T-helper 1 cell treated with Interleukin-12 subunit alpha and Interleukin-12 subunit beta and Interleukin-4 antibody, amounts not matched to agents 30 μg/mL and 1 μg/mL, for 36 hours (primary cell): ENCODE measurements around the gene USP53.
"Not testable (repeated sequence)": the region's sequence is repeated elsewhere in the genome, so short reads cannot be mapped to it uniquely, and the experiment has no call there.

Experiments used
- H3K27ac Mint-ChIP-seq: one replicate; pipeline ENCODE4 v1.8.0; 2021; ENCODE audit warnings: mild to moderate bottlenecking, mixed read lengths
- H3K27me3 Mint-ChIP-seq: one replicate; pipeline ENCODE4 v1.8.0; 2021; ENCODE audit warnings: low read depth, mixed read lengths
- H3K36me3 Mint-ChIP-seq: one replicate; pipeline ENCODE4 v1.8.0; 2021; ENCODE audit warnings: low read depth, mixed read lengths
- H3K4me1 Mint-ChIP-seq: one replicate; pipeline ENCODE4 v1.8.0; 2021; ENCODE audit warnings: low read depth, mixed read lengths
- H3K4me3 Mint-ChIP-seq: one replicate; pipeline ENCODE4 v1.8.0; 2021; ENCODE audit warnings: mild to moderate bottlenecking, moderate library complexity, mixed read lengths
- H3K9me3 Mint-ChIP-seq: one replicate; pipeline ENCODE4 v1.8.0; 2021; ENCODE audit warnings: mixed read lengths

The USP53 gene

DNA sequence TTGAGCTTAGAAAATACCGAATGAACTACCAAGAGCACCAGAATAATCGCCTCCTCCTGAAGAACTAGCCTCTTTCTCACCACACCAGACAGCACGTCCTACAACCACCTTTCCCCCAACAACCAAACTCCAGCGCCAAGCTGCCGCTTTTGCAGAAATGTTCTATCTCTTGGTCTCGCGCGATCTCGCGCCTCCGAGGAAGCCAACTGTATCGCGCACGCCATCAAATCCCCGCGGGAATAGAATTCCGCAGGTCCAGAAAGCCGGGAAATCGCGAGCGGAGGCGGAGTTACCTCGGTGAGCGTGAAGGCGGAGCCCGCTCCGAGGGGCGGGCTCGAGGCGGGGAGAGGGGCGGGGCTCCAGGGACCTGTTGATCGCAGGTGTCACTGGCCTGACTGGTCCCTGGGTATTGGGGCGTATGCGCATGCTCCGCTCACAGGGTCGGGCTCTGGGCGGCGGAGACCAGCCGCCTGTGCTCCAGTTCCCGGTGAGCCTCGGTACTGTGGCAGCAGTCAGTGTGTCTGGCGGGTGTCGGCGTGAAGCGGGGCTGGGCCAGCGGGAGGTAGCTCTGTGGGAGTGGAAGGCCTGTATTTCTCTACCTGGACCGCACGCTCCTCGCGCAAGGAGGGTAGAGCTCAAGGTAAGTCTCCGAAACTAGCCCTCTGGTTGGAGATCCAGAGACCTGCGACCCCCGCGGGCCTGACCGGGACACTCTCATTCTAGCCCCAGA lies at the start of gene USP53:
Gene USP53 (plus strand): TSS at position 480 of the 730 bp plus-strand sequence. CDS start 27,047 bp downstream, outside the sequence.
- peak within 1 kb of the TSS; percentile 95 for H3K27ac Mint-ChIP-seq
- H3K4me1 Mint-ChIP-seq, result peaks cover 28% of the 10 kb centered on the region
- peaks cover under 1% of the 10 kb centered on the region for H3K36me3 Mint-ChIP-seq
- no peaks in the 10 kb centered on the region for H3K9me3 Mint-ChIP-seq
- peak within 1 kb of the TSS; percentile 98 for H3K4me3 Mint-ChIP-seq
- H3K27me3 Mint-ChIP-seq, result peaks cover 10% of the 10 kb centered on the region

DNA sequence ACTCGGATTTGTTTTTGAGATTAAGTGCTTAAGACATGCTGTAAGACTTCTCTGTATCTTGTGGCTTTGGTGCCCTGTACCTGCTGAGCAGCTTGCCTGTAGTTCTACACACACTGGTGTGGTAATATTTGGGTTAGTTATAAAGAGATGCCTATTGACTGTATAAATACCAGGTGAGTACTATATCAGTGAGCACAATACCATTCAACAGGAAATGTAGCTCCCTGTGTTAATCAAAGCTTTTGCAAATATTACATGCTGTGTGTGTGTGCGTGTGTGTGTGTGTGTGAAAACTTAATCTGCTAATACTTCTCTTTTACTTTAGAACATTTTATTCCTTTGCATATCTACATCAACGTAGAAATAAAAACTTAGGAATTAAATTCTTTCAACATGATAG lies 46.7 kb upstream of the USP53 start:
- Mint-ChIP-seq H3K36me3 (no peaks in the 10 kb centered on the region), H3K27me3 (peaks cover 6% of the 10 kb centered on the region), H3K4me1 (no peaks in the 10 kb centered on the region), H3K4me3 (no peak overlapping the region), H3K9me3 (no peaks in the 10 kb centered on the region), H3K27ac (no peak overlapping the region)

DNA sequence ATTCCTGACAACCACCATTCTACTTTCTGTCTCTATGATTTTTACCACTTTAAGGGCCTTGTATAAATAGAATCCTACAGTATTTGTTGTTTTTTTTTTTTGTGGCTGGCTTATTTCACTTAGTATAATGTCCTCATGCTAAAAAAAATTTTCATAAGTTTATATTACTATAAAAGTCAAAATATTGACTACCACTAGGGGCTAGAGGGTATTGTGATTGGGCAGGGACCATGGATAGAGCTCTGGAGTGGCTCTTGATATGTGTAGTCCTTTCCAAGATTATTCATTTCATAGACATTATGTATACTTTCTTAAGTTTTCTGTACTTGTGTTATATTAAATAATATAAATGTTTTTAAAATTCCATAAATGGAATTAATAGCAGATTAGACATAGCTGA lies 42.3 kb upstream of the USP53 start:
- Mint-ChIP-seq H3K27me3 (no peaks in the 10 kb centered on the region), H3K4me1 (no peaks in the 10 kb centered on the region), H3K27ac (no peak overlapping the region), H3K9me3 (no peaks in the 10 kb centered on the region), H3K36me3 (no peaks in the 10 kb centered on the region), H3K4me3 (no peak overlapping the region)

DNA sequence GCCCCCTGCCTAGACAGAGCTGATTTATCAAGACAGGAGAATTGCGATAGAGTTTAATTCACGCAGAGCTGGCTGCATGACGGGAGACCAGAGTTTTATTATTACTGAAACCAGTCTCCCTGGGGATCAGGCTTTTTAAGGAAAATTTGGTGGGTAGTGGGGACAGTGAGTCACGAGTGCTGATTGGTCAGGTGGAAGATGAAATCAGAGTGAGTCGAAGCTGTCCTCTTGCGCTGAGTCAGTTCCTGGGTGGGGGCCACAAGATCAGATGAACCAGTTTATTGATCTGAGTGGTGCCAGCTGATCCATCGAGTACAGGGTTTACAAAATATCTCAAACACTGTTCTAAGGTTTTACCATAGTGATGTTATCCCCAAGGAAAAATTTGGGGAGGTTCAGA lies 40.3 kb upstream of the USP53 start:
- Mint-ChIP-seq H3K9me3 (no peaks in the 10 kb centered on the region), H3K27me3 (no peaks in the 10 kb centered on the region), H3K27ac (no peak overlapping the region), H3K36me3 (no peaks in the 10 kb centered on the region), H3K4me1 (no peaks in the 10 kb centered on the region), H3K4me3 (no peak overlapping the region)

DNA sequence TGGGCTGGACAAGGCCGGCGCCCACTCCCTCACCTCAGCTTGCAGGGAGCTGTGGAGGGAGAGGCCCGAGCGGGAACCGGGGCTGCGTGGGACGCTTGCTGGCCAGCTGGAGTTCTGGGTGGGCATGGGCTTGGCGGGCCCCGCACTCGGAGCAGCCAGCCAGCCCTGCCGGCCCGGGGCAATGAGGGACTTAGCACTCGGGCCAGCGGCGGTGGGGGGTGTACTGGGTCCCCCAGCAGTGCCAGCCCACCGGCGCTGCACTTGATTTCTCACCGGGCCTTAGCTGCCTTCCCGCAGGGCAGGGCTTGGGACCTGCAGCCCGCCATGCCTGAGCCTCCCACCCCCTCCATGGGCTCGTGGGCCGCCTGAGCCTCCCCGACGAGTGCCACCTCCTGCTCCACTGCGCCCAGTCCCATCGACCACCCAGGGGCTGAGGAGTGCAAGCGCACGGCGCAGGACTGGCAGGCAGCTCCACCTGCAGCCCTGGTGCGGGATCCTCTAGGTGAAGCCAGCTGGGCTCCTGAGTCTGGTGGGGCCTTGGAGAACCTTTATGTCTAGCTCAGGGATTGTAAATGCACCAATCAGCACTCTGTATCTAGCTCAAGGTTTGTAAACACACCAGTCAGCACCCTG lies 38.7 kb upstream of the USP53 start:
- not testable (repeated sequence) for H3K27ac Mint-ChIP-seq, H3K4me3 Mint-ChIP-seq, H3K4me1 Mint-ChIP-seq, H3K9me3 Mint-ChIP-seq, H3K36me3 Mint-ChIP-seq, H3K27me3 Mint-ChIP-seq

DNA sequence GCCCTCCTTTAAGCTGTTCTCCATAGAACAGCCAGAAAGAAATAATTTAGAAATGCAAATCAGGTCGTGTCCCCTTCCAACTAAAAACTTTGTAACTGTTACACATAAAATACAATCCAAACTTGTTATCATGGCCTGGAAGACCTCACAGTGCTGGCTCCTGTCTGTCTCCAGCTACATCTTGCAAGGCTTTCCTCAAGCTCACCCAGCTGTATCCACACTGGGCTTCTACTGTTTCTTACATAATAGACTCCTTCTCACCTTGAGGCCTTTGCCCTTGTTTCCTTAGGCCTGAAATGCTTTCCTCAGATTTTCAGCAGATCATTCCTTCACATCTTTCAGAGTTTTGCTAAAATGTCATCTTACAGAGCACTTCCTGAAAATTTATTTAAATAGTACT lies 33.5 kb upstream of the USP53 start:
- Mint-ChIP-seq H3K36me3 (no peaks in the 10 kb centered on the region), H3K4me1 (no peaks in the 10 kb centered on the region), H3K9me3 (no peaks in the 10 kb centered on the region), H3K27ac (no peak overlapping the region), H3K4me3 (no peak overlapping the region), H3K27me3 (peaks cover 3% of the 10 kb centered on the region)

DNA sequence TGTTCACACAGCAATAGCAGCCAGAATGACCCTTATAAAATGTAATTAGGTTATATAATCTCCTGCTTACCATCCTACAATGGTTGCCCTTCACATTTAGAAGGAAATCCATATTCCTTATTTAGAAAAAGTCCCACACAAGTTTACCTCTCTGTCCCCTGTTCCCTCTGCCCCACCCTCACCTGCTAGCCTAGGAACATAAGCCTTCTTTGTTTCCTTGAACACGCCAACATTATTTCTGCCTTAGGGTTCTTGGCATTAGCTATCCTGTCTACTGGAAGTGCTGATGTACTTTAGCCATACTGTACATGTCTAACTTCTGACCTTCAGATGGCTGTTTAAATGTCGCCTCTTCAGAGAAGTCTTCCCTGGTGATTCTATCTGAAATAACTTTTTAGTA lies 28.4 kb upstream of the USP53 start:
- Mint-ChIP-seq H3K4me1 (no peaks in the 10 kb centered on the region), H3K4me3 (no peak overlapping the region), H3K27me3 (no peaks in the 10 kb centered on the region), H3K36me3 (no peaks in the 10 kb centered on the region), H3K27ac (no peak overlapping the region), H3K9me3 (no peaks in the 10 kb centered on the region)

DNA sequence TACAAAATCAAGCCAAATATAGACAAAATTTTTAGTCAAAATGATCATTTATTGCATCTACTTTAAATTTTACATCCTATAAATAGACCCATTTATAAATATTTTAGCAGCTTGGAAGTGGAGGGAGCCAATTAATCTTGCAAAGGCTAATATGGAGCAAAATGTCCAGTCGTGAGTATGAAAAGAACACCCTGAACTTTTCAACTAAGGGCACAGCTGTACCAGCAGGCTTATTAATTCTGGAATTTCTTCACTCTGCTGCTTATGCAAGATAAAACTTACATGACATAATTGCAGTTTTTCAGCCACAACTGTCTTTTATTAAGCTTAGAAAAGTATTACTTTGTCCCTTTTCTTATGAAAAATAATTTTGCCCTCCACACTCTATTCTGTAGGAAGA lies 22.9 kb upstream of the USP53 start:
- Mint-ChIP-seq H3K36me3 (no peaks in the 10 kb centered on the region), H3K4me3 (no peak overlapping the region), H3K4me1 (no peaks in the 10 kb centered on the region), H3K27me3 (no peaks in the 10 kb centered on the region), H3K27ac (no peak overlapping the region), H3K9me3 (no peaks in the 10 kb centered on the region)

DNA sequence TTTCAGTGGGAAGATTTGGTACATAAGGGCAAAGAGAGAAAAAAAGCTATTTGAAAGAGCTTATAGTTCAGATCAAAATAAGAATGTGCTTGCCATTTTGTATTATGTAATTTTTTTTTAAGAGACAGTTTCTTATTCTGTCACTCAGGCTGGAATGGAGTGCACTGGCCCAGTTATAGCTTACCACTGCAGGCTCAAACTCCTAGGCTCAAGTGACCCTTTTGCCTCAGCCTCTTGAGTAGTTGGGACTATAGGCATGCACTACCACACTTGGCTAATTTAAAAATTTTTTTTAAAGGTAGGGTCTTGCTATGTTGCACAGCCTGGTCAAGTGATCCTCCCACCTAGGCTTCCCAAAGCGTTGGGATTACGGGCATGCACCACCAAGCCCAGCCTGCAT lies 22.2 kb upstream of the USP53 start:
- H3K36me3 Mint-ChIP-seq, result no peaks in the 10 kb centered on the region
- no peaks in the 10 kb centered on the region for H3K9me3 Mint-ChIP-seq
- no peak overlapping the region for H3K27ac Mint-ChIP-seq
- H3K27me3 Mint-ChIP-seq, result no peaks in the 10 kb centered on the region
- no peak overlapping the region for H3K4me3 Mint-ChIP-seq
- no peaks in the 10 kb centered on the region for H3K4me1 Mint-ChIP-seq

DNA sequence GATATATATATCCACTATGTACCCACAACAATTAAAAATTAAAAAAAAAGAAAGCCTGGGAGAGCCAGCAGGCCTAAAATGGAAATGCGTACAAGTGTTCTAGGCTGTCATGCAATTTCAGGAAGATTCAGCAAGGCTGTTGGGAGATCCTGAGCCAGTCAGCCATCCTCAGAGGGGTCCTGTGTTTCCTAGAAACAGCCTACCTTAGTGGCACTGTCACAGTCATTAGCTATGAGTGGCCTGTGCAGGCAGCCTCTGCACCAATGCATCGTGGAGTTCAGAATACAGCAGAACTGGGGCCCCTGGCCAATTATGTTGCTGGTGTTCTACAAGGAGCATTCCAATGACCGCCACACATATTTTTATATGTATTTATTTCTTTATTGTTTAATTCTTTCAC lies 21.0 kb upstream of the USP53 start:
- Mint-ChIP-seq H3K4me1 (no peaks in the 10 kb centered on the region), H3K36me3 (no peaks in the 10 kb centered on the region), H3K27me3 (no peaks in the 10 kb centered on the region), H3K9me3 (no peaks in the 10 kb centered on the region), H3K27ac (no peak overlapping the region), H3K4me3 (no peak overlapping the region)

DNA sequence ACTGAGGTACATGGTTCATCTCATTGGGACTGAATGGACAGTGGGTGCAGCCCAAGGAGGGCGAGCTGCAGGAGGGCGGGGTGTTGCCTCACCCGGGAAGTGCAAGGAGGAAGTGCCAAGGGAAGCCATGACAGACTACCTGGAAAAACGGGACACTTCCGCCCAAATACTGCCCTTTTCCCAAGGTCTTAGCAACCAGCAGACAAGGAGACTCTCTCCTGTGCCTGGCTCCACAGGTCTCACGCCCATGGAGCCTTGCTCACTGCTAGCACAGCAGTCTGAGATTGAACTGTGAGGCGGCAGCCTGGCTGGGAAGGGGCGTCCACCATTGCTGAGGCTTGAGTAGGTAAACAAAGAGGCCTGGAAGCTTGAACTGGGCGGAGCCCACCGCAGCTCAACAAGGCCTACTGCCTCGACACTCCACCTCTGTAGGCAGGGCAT lies 14.7 kb upstream of the USP53 start:
- Mint-ChIP-seq H3K4me3 (no peak overlapping the region), H3K9me3 (no peaks in the 10 kb centered on the region), H3K36me3 (no peaks in the 10 kb centered on the region), H3K27me3 (peaks cover 7% of the 10 kb centered on the region), H3K27ac (no peak overlapping the region), H3K4me1 (no peaks in the 10 kb centered on the region)

DNA sequence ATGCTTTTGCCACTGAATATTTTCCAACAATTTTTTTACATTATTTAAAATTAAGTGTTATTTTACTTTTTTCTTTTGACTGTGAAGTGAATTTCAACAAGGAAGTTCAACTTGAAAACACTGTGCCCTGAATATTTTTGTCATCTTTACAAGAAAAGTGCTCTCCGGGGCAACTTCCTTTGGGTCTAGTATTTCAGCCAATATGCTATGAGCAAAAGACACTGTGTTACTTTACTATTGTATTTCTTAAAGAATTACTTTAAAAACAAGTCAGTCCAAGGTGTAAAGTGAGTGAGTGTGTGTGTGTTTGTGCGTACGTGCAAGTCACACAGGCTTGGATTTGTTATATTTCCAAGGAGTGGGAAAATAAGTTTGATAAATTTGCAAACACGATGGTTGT lies 7.6 kb upstream of the USP53 start:
- Mint-ChIP-seq H3K36me3 (no peaks in the 10 kb centered on the region), H3K4me3 (no peak overlapping the region), H3K4me1 (peaks cover 9% of the 10 kb centered on the region), H3K27me3 (peaks cover 7% of the 10 kb centered on the region), H3K9me3 (no peaks in the 10 kb centered on the region), H3K27ac (no peak overlapping the region)

DNA sequence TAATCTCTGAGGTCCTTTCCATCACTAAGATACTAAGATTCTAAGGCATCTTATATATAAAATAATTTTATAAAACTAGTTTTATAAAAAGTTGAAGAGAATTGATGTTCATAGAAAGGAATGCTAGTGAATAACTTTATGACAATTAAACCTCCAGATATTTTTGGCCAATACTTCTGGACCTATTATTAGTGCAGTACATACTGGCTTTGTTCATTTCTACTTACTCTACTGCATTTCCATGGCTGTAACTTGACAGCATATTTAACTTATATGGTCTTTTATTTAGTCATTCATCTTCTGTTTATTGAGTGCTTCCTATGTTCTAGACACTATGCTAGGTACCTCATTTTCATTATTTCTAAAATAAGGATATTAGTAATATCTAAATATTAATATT lies 6.8 kb upstream of the USP53 start:
- Mint-ChIP-seq H3K27ac (no peak overlapping the region), H3K9me3 (no peaks in the 10 kb centered on the region), H3K36me3 (no peaks in the 10 kb centered on the region), H3K4me3 (no peak overlapping the region), H3K27me3 (peaks cover 4% of the 10 kb centered on the region), H3K4me1 (peaks cover 12% of the 10 kb centered on the region)

DNA sequence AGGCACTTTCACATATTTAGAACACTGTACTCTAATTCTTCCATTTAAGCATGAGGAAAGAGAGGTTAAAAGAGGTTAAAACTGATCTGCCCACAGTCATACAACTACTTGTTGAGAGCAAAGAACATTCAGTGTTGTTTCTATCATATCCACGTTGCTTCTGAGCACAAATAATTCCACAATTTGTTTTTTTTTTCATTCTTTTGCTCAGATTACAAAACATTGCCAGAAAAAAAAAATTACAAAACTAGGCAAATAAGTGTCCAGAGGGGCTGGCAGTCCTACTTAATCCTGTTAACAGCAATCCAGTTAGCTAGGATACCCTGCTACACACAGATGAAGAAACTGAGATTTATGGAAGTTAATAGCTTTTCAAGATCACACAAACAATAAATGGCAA lies 6.3 kb upstream of the USP53 start:
- peaks cover 16% of the 10 kb centered on the region for H3K4me1 Mint-ChIP-seq
- H3K9me3 Mint-ChIP-seq, result no peaks in the 10 kb centered on the region
- no peak overlapping the region for H3K27ac Mint-ChIP-seq
- no peaks in the 10 kb centered on the region for H3K36me3 Mint-ChIP-seq
- no peak overlapping the region for H3K4me3 Mint-ChIP-seq
- H3K27me3 Mint-ChIP-seq, result peaks cover 9% of the 10 kb centered on the region

DNA sequence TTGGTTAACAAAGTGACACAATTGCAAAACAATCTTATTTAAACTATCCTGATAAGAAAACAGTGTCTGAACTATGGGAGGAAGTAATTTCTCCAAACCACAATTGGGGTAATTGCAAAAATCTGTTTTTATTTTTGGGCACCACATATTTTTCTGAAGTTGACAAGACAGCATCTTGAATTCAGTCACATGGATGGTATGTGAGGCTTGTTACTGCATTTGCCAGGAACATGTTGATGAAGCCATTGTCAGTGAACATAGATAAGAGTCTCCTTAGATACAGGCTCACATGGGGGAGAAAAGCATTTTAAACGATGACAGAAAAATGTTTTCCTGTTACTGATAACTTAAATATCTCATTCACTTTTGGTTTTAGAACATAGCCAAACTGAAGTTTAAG lies 5.5 kb upstream of the USP53 start:
- peaks cover 10% of the 10 kb centered on the region for H3K27me3 Mint-ChIP-seq
- no peaks in the 10 kb centered on the region for H3K36me3 Mint-ChIP-seq
- H3K9me3 Mint-ChIP-seq, result no peaks in the 10 kb centered on the region
- H3K4me1 Mint-ChIP-seq, result peaks cover 23% of the 10 kb centered on the region
- H3K27ac Mint-ChIP-seq, result no peak overlapping the region
- no peak overlapping the region for H3K4me3 Mint-ChIP-seq
